Brain microvascular endothelial cell (primary cell): ENCODE measurements around the gene EXOSC10.
"Not testable (repeated sequence)": the region's sequence is repeated elsewhere in the genome, so short reads cannot be mapped to it uniquely, and the experiment has no call there.

Experiments used
- DNase-seq: peaks from one replicate; pipeline ENCODE4 v3.0.0-alpha.2; 2020
- H3K27ac ChIP-seq: fragments of 250-450 bp; sonication (Bioruptor Pico); 2 replicates; pipeline ENCODE4 v1.5.1; 2020; ENCODE audit warnings: mild to moderate bottlenecking, moderate library complexity
- H3K27me3 ChIP-seq: fragments of 250-450 bp; sonication (Bioruptor Pico); replicated peaks from 2 replicates; pipeline ENCODE4 v1.5.1; 2020; ENCODE audit warnings: mild to moderate bottlenecking
- H3K36me3 ChIP-seq: fragments of 250-450 bp; sonication (Bioruptor Pico); replicated peaks from 2 replicates; pipeline ENCODE4 v1.5.1; 2020; ENCODE audit warnings: mild to moderate bottlenecking
- H3K4me3 ChIP-seq: 2 replicates; pipeline ENCODE4 v1.5.1; 2011; ENCODE audit warnings: low read depth, mild to moderate bottlenecking, control low read depth, low read length, moderate library complexity
- CTCF ChIP-seq: IDR thresholded peaks from 2 replicates; pipeline ENCODE4 v1.5.1; 2011; ENCODE audit warnings: low read depth, mild to moderate bottlenecking, moderate library complexity, low read length, control low read depth, inconsistent platforms; ENCODE audit errors: missing control alignments
- in situ Hi-C: cut with HindIII; loops from 2 replicates; pipeline ENCODE4 v1.10.0; 2017; ENCODE audit warnings: low sequenced_read_pairs, low pct_ligation_motif_present

The EXOSC10 gene

GRCh38 chr1:11024874-11025203 lies 74.8 kb downstream of the EXOSC10 start:
- no peak for TF ChIP-seq CTCF
- no peak for DNase-seq
- in situ Hi-C loops = no loop called here
- Histone ChIP-seq H3K27ac (no peak overlapping the region), H3K36me3 (peaks cover 54% of the 10 kb centered on the region), H3K27me3 (no peaks in the 10 kb centered on the region), H3K4me3 (no peak overlapping the region)

- DNase-seq = no peak
- in situ Hi-C loops = no loop called here
- TF ChIP-seq CTCF = no peak
- H3K27ac ChIP-seq = no peak overlapping the region
- H3K36me3 ChIP-seq = peaks cover 59% of the 10 kb centered on the region
- no peaks in the 10 kb centered on the region for H3K27me3 ChIP-seq
- no peak overlapping the region for H3K4me3 ChIP-seq
These were observed 75.4 kb downstream of the EXOSC10 start for GRCh38 chr1:11024154-11024873.

GRCh38 chr1:11023201-11023600 lies 76.5 kb downstream of the EXOSC10 start:
- Histone ChIP-seq H3K4me3 (no peak overlapping the region), H3K36me3 (peaks cover 70% of the 10 kb centered on the region), H3K27me3 (no peaks in the 10 kb centered on the region), H3K27ac (no peak overlapping the region)
- DNase-seq = no peak
- in situ Hi-C loops = no loop called here
- no peak for TF ChIP-seq CTCF

DNA sequence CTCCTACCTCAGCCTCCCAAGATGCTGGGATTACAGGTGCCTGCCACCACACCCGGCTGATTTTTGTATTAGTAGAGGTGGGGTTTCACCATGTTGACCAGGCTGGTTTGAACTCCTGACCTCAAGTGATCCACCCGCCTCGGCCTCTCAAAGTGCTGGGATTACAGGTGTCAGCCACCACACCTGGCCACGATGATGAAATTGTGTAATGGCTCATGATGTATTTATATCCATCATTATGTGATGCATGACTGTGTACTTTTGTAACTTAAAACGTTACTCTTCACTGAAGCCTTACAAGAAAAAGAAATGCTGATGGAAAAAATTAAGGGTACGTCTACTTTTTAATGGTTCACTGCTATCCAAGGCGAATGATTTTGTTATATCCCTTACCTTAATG lies 79.7 kb downstream of the EXOSC10 start:
- no peak for DNase-seq
- no peak overlapping the region for H3K27ac ChIP-seq
- H3K27me3 ChIP-seq = no peaks in the 10 kb centered on the region
- H3K36me3 ChIP-seq = peaks cover 89% of the 10 kb centered on the region
- no peak for TF ChIP-seq CTCF
- in situ Hi-C loops = no loop called here
- H3K4me3 ChIP-seq = no peak overlapping the region

GRCh38 chr1:11019358-11019757 lies 80.3 kb downstream of the EXOSC10 start:
- H3K27me3 ChIP-seq, H3K4me3 ChIP-seq, in situ Hi-C loops, H3K27ac ChIP-seq, DNase-seq: not testable (repeated sequence)
- peaks cover 91% of the 10 kb centered on the region for H3K36me3 ChIP-seq
